LNCAP (cell line): ENCODE measurements around the gene PXDN.

Experiments
- TF ChIP-seq, protein P1 (sequence below): fragments of 450-650 bp; IDR thresholded peaks from 2 replicates; pipeline ENCODE4 v1.5.1; 2017; ENCODE audit warnings: mild to moderate bottlenecking

The PXDN gene

DNA sequence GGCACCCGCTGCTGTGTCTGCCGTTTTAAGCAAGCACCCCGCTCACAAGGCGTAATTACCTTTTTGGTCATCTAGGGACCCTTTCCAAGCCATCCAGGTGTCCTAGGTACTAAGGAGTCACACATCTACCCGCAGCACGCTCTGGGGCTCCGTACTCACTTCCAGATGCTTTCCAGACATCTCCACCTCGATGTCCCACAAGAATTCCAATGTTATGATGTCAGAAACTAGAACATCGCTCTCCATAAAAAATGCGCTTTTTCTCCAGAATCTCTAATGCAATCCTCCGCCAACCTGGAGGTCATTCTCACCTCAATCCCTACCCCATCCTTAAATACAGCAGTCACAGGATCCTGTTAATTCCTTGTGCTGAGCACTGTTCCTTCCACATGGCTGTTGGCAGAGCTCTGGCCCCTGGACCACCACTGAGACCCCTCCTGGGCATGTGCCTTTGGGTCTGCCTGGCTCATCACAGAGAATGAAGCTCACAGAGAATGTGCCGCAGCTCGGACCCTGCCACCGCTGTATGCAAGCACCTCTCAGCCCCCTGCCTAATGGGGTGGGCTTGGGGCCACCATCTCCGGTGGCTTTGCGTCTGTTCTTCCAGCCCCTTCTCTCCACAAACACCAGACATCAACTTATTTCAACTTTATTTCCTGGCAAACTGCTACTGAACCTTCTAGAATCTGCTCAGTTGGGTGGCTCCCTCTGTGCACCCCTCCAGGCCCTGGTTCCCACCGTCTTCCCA lies 4.6 kb upstream of the PXDN start:
- TF ChIP-seq, protein P1, sequence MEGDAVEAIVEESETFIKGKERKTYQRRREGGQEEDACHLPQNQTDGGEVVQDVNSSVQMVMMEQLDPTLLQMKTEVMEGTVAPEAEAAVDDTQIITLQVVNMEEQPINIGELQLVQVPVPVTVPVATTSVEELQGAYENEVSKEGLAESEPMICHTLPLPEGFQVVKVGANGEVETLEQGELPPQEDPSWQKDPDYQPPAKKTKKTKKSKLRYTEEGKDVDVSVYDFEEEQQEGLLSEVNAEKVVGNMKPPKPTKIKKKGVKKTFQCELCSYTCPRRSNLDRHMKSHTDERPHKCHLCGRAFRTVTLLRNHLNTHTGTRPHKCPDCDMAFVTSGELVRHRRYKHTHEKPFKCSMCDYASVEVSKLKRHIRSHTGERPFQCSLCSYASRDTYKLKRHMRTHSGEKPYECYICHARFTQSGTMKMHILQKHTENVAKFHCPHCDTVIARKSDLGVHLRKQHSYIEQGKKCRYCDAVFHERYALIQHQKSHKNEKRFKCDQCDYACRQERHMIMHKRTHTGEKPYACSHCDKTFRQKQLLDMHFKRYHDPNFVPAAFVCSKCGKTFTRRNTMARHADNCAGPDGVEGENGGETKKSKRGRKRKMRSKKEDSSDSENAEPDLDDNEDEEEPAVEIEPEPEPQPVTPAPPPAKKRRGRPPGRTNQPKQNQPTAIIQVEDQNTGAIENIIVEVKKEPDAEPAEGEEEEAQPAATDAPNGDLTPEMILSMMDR, result no peak

DNA sequence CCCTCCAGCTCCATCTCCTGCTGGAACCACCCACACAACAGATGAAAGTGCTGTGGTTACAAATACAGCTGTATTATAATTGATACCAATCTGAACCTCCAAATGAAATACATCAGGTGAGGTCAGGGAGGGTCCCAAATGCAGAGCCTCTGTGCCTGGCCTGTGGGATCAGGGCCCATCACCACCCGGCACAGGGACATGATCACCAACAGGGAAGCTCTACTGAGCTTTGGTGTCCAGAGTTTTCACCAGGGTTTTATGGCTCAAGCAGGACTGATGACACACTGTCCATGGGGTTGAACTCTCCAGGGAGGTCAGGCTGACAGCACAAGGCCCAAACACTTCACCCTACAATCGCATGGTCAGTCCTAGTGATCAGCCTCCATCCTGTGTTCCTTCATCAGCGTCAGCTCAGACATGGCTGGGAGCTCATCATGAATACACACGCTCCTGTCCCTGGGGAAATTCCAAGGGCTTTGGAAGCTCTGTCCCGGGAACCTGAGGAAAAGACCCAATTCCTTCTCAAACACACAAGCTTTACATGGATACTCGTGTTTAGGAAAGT lies 3.9 kb upstream of the PXDN start:
- TF ChIP-seq, protein P1, result no peak

DNA sequence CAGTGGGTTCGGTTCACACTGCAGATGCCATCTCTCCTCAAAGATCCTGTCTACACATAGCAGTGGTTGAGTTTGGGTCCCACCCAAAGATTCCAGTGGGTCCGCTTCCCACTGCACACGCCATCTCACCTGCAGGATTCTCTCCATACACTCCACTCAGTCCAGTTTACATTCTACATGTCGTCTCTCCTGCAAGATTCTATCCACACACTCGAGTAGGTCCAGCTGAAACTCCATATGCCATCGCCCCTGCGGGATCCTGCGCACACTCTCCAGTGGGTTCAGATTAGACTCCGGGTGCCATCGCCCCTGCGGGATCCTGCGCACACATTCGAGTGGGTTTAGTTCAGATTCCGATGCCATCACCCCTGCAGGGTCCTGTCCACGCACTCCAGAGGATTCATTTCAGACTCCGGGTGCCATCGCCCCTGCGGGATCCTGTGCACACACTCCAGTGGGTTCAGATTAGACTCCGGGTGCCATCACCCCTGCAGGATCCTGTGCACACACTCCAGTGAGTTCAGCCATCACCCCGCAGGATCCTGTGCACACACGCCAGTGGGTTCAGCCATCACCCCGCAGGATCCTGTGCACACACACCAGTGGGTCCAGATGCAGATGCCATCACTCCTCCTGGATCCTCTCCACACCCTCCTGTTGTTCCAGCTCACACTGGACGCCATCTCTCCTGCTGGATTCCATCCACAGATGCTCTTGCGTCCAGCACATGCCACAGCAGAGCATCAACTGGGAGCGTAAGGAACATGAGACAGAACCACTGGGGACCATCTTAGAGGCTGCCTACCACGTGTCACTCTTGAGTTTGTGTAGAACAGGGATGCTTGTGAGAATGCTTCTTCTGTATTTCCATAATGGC lies 3.0 kb upstream of the PXDN start:
- TF ChIP-seq, protein P1, result no peak

DNA sequence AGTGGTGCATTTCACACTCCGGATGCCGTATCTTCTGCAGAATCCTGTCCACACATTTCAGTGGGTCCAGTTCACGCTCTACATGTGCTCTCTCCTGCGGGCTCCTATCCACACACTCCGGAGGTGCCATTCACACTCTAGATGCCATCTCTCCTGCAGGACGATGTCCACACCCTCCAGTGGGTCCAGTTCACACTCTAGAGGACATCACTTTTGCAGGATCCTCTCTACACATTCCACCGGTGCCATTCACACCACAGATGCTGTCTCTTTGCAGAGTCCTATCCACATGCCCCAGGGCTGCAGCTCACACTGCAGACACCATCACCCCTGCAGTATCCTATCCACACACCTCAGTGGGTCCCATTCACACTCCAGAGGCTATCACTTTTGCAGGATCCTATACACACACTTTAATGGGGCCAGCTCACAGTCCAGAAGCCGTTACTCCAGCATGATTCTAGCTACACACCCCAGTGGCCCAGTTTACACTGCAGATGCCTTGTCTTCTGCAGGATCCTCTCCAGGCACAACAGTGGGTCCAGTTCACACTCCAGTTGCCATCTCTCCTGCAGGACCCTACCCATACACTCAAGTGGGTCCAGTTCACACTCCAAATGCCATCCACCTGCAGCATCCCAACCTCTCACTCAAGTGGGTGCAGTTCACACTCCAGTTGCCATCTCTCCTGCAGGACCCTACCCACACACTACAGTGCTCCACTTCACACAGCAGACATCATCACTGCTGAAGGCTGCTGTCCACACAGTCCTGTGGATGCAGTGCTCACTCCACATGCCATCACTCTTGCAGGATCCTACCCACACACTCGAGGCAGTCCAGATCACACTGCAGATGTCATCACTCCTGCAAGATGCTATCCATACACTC lies 2.1 kb upstream of the PXDN start:
- TF ChIP-seq, protein P1, result no peak

DNA sequence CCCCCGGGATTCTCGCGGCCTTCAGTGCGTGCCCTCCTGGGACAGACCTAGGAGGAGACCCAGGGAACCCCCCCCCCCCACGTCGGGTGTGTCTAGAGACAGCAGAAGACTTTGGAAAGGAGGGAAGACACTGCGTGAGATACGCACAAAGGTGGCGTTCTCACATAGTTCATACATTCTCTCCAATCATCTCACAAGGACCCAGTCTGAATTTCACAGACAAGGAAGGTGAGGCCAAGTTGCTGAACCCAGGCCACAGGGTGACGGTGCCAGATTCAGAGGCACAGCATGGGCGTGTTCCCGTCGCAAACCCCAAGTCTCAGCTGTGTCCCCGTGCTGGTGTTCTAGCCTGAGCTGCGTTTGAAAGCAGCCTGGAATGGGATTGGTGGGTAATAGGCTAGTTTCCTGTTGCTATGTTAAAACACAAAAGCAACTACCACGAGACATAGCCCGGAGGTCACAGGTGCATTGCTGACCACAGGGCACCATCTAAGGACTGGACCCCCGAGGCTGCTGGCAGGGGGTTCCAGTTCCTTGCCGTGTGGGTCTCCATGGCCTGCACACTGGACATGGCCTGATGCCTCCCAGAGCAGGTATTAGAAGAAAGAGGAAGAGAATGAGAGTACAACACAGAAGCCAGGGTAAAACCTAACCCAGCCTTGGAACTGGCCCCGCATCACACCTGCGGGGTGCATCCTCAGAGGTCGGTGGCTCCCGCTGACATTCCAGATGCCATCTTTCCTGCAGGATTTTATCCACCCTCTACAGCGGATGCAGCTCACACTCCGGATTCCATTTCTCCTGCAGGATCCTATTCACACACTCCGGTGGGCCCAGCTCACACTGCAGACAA lies 1.1 kb upstream of the PXDN start:
- TF ChIP-seq, protein P1, result no peak

DNA sequence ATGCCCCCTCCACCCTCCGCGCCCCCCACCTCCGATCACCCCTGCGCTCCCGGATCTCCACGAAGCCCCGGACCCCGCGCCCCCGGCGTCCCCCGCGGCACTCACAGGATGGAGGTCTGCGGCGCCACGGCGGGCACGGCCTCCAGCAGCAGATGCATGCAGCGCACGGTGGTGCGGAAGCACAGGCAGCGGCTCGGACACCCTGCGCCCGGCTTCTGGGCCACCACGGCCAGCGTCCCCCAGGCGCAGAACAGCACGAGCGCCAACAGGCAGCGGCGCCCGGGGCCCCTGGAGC lies 217 bp downstream of the PXDN start:
- TF ChIP-seq, protein P1, result no peak
